Stomach (tissue), 9 donors: ENCODE measurements around the gene SLC25A23. TPM values are rescaled to one million over a fixed set of nuclear protein-coding genes. Genes with fewer than 3 reads are reported as not detected.

Source experiments
- DNase-seq, 2 donors: peaks; one replicate each; pipeline versions ENCODE4 v3.0.0 to v3.0.0-alpha.2; 2013 to 2019
- H3K27ac ChIP-seq, 5 donors: fragments of 200-600 bp in 4 of 5; sonication (generic) in 4 of 5; one replicate each; pipeline ENCODE4 v1.5.1; 2013 to 2019; ENCODE audit warnings: mild to moderate bottlenecking in 1 of 5, moderate library complexity in 1 of 5
- H3K27me3 ChIP-seq, 3 donors: fragments of 200-600 bp; sonication (generic); one replicate each; pipeline ENCODE4 v1.5.1; 2017 to 2019; ENCODE audit warnings: mixed run types in 1 of 3
- H3K36me3 ChIP-seq, 4 donors: fragments of 200-600 bp; sonication (generic); 1 replicate in 3 of 4; 2 replicates in 1 of 4; pipeline ENCODE4 v1.5.1; 2016 to 2019
- H3K4me1 ChIP-seq, 4 donors: fragments of 200-600 bp; sonication (generic); one replicate each; pipeline ENCODE4 v1.5.1; 2016 to 2019
- H3K4me3 ChIP-seq, 4 donors: fragments of 200-600 bp; sonication (generic) in 3 of 4; one replicate each; pipeline ENCODE4 v1.5.1; 2016 to 2019; ENCODE audit warnings: mild to moderate bottlenecking in 1 of 4
- H3K9me3 ChIP-seq, 4 donors: fragments of 200-600 bp; sonication (generic); one replicate each; pipeline ENCODE4 v1.5.1; 2016 to 2019
- EP300 ChIP-seq: sonication (generic); formaldehyde crosslinking; IDR thresholded peaks from one replicate; pipeline ENCODE4 v1.6.1; 2017; ENCODE audit warnings: antibody characterized with exemption
- POLR2A ChIP-seq, 4 donors: fragments of 450-650 bp; IDR thresholded peaks; one replicate each; pipeline ENCODE4 v1.6.1; 2016; ENCODE audit warnings: antibody characterized with exemption in 4 of 4, control low read depth in 2 of 4, mild to moderate bottlenecking in 1 of 4, moderate library complexity in 1 of 4
- POLR2AphosphoS5 ChIP-seq, 3 donors: sonication (generic); formaldehyde crosslinking; IDR thresholded peaks; one replicate each; pipeline ENCODE4 v1.6.1; 2016; ENCODE audit warnings: antibody characterized with exemption in 3 of 3
- WGBS, 5 donors: extraction: QIAGEN DNeasy Blood & Tissue Kit in 3 of 5; methylation state at CpG; one replicate each; pipeline versions ENCODE4 v1.1.5 to v1.1.7; 2013 to 2018; 5-methylcytosine and 5-hydroxymethylcytosine counted together
- intact Hi-C: fragments of 100-400 bp; cut with DNase I; formaldehyde crosslinking; loops from one replicate; pipeline ENCODE4 v1.15.1; 2023; ENCODE audit warnings: low total_unique reads
- polyA plus RNA-seq, 3 donors: library from polyadenylated mRNA; stranded (reverse); fragments of 200-250 nt; gene quantifications; one replicate each; pipeline ENCODE4 v1.2.3, GENCODE V29; 2013
- total RNA-seq, 5 donors: library from RNA; depleted of rRNA; stranded (reverse); fragments of >200 nt; gene quantifications; one replicate each; pipeline versions ENCODE4 v1.1.0 to v1.2.3, GENCODE V29; 2014 to 2016
- TF ChIP-seq, protein P1 (sequence below), 7 experiments: fragments of 450-650 bp in 4 of 7; fragments of 200-600 bp in 3 of 7; sonication (generic) in 3 of 7; IDR thresholded peaks; one replicate each; pipeline ENCODE4 v1.5.1; 2016 to 2019; ENCODE audit warnings: antibody characterized with exemption in 7 of 7, control low read depth in 2 of 7, mild to moderate bottlenecking in 1 of 7
- donor health status: healthy with polysubstance abuse.
- donor health status: Bipolar disorder and iron deficiency.
- donor health status: healthy.

Gene SLC25A23
- total and polyA plus RNA-seq, 8 donors = 20.7 to 191 (median 38.3) TPM

DNA sequence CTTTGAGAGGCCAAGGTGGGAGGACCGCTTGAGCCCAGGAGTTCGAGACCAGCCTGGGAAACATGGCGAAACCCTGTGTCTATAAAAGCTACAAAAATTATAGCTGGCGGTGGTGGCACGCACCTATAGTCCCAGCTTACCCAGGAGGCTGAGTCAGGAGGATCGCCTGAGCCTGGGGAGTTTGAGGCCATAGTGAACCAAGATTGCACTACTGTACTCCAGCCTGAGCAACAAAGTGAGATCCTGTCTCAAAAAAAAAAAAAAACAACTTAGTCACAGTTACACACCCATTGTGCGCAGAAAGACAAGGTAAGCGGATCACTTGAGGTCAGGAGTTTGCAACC, 22.7 kb upstream of the SLC25A23 start:
- intact Hi-C loops = no loop called here
- 94 to 97% (median 96%) methylated on average over 8 of the region's 8 CpGs for WGBS, 5 donors
- H3K27ac ChIP-seq = peak overlapping the region in 3 of 5 donors; percentile 64 to 80 (median 64)
- H3K4me1 ChIP-seq = no peaks in the 10 kb centered on the region
- no peak for TF ChIP-seq EP300
- TF ChIP-seq, protein P1, sequence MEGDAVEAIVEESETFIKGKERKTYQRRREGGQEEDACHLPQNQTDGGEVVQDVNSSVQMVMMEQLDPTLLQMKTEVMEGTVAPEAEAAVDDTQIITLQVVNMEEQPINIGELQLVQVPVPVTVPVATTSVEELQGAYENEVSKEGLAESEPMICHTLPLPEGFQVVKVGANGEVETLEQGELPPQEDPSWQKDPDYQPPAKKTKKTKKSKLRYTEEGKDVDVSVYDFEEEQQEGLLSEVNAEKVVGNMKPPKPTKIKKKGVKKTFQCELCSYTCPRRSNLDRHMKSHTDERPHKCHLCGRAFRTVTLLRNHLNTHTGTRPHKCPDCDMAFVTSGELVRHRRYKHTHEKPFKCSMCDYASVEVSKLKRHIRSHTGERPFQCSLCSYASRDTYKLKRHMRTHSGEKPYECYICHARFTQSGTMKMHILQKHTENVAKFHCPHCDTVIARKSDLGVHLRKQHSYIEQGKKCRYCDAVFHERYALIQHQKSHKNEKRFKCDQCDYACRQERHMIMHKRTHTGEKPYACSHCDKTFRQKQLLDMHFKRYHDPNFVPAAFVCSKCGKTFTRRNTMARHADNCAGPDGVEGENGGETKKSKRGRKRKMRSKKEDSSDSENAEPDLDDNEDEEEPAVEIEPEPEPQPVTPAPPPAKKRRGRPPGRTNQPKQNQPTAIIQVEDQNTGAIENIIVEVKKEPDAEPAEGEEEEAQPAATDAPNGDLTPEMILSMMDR (IDR thresholded peaks at IDR 0.05) = no peak
- TF ChIP-seq POLR2A (IDR thresholded peaks at IDR 0.05) = no peak
- TF ChIP-seq POLR2AphosphoS5 (IDR thresholded peaks at IDR 0.05) = no peak
- H3K4me3 ChIP-seq = no peak overlapping the region
- H3K27me3 ChIP-seq = peaks cover 0 to 41% (median 0%) of the 10 kb centered on the region in 3 donors
- no peaks in the 10 kb centered on the region for H3K9me3 ChIP-seq
- no peaks in the 10 kb centered on the region for H3K36me3 ChIP-seq
- no peak for DNase-seq

DNA sequence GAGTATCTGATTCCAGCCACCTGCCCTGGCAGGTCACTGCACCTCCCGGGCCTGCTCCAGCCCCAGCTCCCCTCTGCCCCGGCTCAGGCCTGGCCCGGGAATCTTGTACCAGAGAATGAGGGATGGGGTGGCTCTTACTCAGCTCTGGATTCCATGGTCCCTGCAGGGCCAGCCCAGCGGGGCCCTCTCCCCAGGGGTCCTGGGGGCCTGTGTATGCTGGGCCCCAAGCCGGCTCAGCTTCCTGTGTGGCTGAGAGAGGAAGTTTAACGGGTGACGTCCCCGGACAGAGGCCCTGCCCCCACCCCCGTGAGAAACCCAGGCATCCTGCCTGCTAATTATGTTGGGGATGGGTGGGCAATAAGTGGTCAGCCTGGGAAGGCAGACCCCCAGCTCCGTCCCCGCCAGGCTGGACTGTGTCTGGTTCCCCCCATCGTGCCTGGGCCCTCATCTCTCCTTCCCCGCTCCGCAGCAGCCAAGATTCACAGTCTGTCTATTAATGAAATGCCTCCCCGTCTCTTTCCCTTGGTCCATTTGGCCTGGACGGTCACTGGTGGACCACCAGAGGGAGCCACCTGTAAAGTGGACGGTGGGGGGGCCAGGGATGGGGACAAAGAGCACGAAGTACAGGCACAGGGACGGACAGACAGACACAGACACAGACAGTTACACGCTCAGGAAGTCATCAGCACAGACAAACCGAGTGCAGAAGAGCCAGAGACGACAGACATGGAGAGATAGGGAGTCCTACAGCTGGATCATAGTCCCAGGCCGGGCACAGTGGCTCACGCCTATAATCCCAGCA, 22.1 kb upstream of the SLC25A23 start, which contains the start of gene DENND1C:
TSS of gene DENND1C (minus strand) at position 247 of the 802 bp plus-strand sequence. CDS start at position 155, 92 bp downstream.
- WGBS, 5 donors = 31 to 51% (median 33%) methylated on average over 15 to 24 of the region's 24 CpGs
- peaks cover 0 to 47% (median 4%) of the 10 kb centered on the region in 3 donors for H3K27me3 ChIP-seq
- intact Hi-C loops = no loop called here
- peaks cover 0 to 4% (median 3%) of the 10 kb centered on the region in 4 donors for H3K4me1 ChIP-seq
- no peak for TF ChIP-seq EP300
- TF ChIP-seq, protein P1 (IDR thresholded peaks at IDR 0.05) = peak in 4 of 7 experiments; percentile 16 to 37 (median 26)
- no peaks in the 10 kb centered on the region for H3K36me3 ChIP-seq
- peak within 1 kb of the TSS; percentile 38 to 80 (median 64) for H3K27ac ChIP-seq
- H3K4me3 ChIP-seq = peak within 1 kb of the TSS; percentile 11 to 39 (median 38)
- peak; percentile 52 to 55 for DNase-seq
- no peaks in the 10 kb centered on the region for H3K9me3 ChIP-seq

DNA sequence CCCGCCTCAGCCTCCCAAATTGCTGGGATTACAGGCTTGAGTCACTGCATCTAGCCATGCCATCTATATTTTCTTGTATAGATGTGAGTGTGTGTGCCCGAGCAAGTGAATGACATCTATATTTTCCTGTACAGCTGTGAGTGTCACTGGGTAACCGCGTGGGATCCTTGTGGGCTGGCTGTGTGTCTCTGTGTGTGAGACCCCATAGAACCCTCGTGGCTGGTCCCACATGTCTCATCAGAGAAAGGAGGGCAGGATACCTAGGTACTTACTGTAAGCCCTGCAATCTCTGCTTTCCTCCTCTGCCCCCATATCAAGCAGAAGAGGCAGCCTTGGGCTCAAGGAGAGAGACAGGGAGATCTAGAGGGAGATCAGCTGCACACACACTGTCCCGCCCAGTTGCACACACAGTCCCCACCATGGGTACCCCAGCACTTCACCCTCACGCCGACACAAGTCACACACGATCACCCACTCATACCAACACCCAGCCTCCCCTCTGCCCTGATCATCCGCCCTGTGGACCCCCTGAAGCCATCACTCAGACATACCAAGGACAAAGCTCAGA, 21.3 kb upstream of the SLC25A23 start:
- H3K27ac ChIP-seq = peak overlapping the region in 4 of 5 donors; percentile 64 to 80 (median 65)
- WGBS, 5 donors = 42 to 78% (median 69%) methylated on average over 5 to 10 of the region's 10 CpGs
- peaks cover 0 to under 1% (median 0%) of the 10 kb centered on the region in 4 donors for H3K36me3 ChIP-seq
- no peak for DNase-seq
- H3K4me1 ChIP-seq = peaks cover 2 to 12% (median 10%) of the 10 kb centered on the region in 4 donors
- intact Hi-C loops = no loop called here
- H3K27me3 ChIP-seq = peaks cover 0 to 55% (median 11%) of the 10 kb centered on the region in 3 donors
- peak overlapping the region; percentile 11 to 39 (median 38) for H3K4me3 ChIP-seq
- H3K9me3 ChIP-seq = no peaks in the 10 kb centered on the region
- TF ChIP-seq, protein P1 (IDR thresholded peaks at IDR 0.05) = no peak
- TF ChIP-seq EP300 (no peak), POLR2AphosphoS5 (IDR thresholded peaks at IDR 0.05) (no peak), POLR2A (IDR thresholded peaks at IDR 0.05) (no peak)

DNA sequence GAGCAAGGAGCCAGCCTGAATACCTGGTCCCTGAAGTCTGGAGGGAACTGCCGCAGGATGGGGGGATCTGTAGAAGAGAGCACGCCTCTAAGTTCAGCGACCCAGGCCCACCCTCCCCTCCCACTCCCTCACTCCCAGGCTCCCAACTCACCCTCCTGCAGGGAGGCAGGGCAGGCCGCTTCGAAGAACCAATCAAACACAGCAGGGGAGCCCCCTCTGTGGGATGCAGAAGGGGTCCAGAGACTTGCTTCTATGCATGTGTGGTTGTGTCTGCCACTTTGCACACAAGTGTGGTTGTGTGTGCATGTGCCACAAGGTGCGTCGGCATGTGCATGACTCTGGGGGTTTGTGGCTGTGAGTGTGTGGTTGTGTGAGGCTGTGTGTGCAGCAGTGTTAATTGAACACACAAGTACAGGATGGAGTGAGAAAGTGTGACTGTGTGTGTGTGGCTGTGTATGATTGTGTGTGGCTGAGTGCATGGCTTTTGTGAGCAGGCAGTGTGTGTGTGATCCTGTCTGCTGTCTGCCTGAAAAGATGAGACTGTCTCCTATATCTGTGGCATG, 20.3 kb upstream of the SLC25A23 start:
- Histone ChIP-seq H3K27me3 (peaks cover 0 to 65% (median 19%) of the 10 kb centered on the region in 3 donors), H3K4me1 (peaks cover 9 to 21% (median 19%) of the 10 kb centered on the region in 4 donors), H3K27ac (no peak overlapping the region), H3K36me3 (peaks cover 0 to 10% (median 0%) of the 10 kb centered on the region in 4 donors), H3K9me3 (no peaks in the 10 kb centered on the region), H3K4me3 (no peak overlapping the region)
- intact Hi-C loops = no loop called here
- TF ChIP-seq EP300 (no peak), POLR2A (IDR thresholded peaks at IDR 0.05) (no peak), POLR2AphosphoS5 (IDR thresholded peaks at IDR 0.05) (no peak)
- TF ChIP-seq, protein P1 (IDR thresholded peaks at IDR 0.05) = no peak
- WGBS, 5 donors = 61 to 77% (median 67%) methylated on average over 2 to 7 of the region's 7 CpGs
- DNase-seq = no peak
